Fibroblast of skin of abdomen (primary cell): ENCODE results near the gene TSC22D4. TPM values are rescaled to one million over a fixed set of nuclear protein-coding genes. Genes with fewer than 3 reads are reported as not detected.
A peak's percentile ranks its signal among the peaks of the same experiment; 100 is the strongest.
"Not testable (repeated sequence)": the region's sequence is repeated elsewhere in the genome, so short reads cannot be mapped to it uniquely, and the experiment has no call there.

Experiments
- DNase-seq: peaks from one replicate; pipeline ENCODE4 v3.0.0-alpha.2; 2013
- polyA plus RNA-seq, 2 experiments: library from polyadenylated mRNA; unstranded; fragments of 120-200 nt; gene quantifications; one replicate each; pipeline ENCODE4 v1.2.1, GENCODE V29; 2013; ENCODE audit not compliant: insufficient read length in 2 of 2

The TSC22D4 gene
- polyA plus RNA-seq (2013, experiment 1 of 2; ENCODE audit: insufficient read length): 38.8 TPM
- 42.2 TPM for polyA plus RNA-seq (2013, experiment 2 of 2; ENCODE audit: insufficient read length)

- DNase-seq: peak; percentile 94
These were observed at the start of gene TSC22D4 for GRCh38 chr7:100478958-100479660. TSC22D4 (minus strand) TSS chr7:100479214; CDS start chr7:100478038, 1,176 bp downstream.

DNA sequence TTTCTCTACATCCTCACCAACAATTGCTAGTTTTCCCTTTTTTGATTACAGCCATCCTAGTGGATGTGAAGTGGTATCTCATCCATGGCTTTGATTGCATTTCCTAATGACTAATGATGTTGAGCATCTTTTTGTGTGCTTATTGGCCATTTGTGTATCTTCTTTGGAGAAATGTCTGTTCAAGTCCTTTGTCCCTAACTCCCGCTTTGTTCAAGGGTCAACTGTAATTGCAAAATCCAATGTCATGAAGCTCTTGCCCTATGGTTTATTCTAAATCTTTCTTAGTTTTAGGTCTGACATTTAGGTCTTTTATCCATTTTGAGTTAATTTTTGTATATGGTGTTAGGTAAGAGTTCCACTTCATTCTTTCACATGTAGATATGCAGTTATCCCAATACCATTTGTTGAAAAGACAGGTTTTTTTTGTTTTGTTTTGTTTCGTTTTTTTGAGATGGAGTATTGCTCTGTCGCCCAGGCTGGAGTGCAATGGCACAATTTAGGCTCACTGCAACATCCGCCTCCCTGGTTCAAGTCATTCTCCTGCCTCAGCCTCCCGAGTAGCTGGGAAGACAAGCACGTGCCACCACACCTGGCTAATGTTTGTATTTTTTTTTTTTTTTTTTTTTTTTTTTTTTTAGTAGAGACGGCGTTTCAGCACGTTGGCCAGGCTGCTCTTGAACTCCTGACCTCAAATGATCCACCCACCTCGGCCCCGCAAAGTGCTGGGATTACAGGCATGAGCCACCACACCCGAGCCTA is 49.3 kb upstream of the TSC22D4 start:
- DNase-seq: not testable (repeated sequence)

GRCh38 chr7:100523192-100523591 is 44.2 kb upstream of the TSC22D4 start:
- DNase-seq: not testable (repeated sequence)

GRCh38 chr7:100521909-100522593 is 43.0 kb upstream of the TSC22D4 start:
- DNase-seq: not testable (repeated sequence)

DNA sequence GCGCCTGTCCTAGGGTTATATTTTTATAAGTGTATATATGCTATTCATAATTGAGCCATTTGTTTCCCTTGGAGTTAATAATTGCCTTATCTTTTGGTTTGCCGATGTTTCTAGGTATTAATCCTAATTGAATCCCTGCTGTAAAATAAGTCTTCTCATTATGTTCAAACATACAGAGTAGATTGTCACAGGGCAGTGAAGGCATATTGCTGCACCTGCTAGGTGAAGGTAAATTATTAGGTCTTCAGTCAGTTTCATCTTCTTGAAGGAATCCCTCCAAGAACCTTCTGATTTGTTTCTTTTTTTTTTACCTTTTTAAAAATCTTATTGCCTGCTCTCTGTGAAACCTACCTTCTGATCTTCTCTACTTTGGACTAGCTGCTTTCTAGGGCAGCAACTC is 42.1 kb upstream of the TSC22D4 start:
- DNase-seq: no peak

DNA sequence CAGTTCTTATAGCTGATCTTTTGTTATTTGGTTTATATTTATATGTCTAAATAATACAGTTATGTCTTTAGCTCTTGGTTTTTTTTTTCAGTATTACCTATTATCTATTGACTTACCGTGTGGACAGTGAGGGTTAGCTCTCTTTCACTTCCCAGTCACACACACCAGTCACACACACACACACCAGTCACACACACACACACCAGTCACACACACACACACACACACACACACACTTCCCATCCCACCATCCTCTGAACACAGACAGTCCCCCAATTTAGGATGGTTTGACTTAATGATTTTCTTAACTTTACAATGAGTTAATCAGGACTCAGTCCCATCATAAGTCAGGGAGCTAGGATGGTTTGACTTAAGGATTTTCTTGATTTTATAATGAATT is 41.1 kb upstream of the TSC22D4 start:
- no peak for DNase-seq

- DNase-seq: no peak
These were observed 40.6 kb upstream of the TSC22D4 start for GRCh38 chr7:100519580-100519979.

DNA sequence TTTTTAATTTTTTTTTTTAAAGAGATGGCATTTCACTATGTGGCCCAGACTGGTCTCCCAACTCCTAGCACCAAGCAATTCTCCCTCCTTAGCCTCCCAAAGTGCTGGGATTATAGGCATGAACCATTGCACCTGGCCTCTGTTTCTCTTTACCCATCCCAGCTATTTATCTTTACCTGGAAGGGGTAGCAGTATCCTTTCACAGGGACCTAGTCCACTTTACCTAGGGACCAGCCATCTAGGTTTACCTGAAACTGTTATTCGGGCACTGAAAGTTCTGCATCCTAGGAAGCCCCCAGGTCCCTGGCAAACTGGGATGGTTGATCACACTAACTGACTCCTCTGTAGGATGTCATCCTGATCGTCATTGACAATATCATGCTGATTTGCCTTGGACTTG is 38.3 kb upstream of the TSC22D4 start:
- no peak for DNase-seq

GRCh38 chr7:100516135-100516812 is 37.3 kb upstream of the TSC22D4 start:
- DNase-seq: peak; percentile 98

DNA sequence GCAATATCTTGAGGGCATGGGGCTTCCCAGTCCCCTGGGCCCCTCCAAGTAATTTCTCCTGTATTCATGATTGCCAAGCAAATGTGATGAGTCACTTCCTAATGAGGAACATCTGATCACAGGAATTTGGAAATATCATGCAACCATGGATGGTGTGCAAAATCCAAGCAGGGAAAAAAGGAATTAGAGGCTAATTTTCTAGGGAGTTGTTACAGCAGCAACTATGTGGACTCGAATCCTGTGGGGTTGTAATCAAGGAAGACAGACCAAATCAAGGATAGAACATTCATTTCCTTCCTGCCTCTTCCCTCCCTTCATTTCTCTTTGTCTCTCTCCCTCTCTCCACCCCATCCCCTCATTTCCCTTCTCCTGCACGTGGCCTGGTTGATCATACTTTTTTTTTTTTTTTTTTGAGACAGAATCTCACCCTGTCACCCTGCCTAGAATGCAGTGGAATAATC is 36.1 kb upstream of the TSC22D4 start:
- DNase-seq: peak; percentile 88

DNA sequence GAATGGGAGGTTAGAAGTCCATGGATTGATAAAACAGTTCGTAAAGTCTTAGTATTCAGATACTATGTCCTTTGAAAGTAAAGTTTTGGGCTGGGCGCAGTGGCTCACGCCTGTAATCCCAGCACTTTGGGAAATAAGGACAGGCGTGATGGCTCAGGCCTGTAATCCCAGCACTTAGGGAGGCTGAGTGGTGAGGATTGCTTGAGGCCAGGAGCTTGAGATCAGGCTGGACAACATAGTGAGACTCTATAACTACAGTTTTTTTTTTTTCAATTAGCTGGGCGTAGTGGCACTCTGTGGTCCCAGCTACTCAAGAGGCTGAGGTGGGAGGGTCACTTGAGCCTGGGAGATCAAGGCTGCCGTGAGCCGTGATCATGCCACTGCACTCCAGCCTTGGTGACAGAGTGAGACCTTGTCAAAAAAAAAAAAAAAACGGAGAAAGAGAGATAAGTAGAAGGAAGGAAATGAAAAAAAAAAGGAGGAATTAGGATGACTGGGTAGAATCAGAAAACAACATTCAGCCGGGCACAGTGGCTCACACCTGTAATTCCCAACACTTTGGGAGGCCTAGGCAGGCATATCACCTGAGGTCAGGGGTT is 34.3 kb upstream of the TSC22D4 start:
- DNase-seq: no peak

DNA sequence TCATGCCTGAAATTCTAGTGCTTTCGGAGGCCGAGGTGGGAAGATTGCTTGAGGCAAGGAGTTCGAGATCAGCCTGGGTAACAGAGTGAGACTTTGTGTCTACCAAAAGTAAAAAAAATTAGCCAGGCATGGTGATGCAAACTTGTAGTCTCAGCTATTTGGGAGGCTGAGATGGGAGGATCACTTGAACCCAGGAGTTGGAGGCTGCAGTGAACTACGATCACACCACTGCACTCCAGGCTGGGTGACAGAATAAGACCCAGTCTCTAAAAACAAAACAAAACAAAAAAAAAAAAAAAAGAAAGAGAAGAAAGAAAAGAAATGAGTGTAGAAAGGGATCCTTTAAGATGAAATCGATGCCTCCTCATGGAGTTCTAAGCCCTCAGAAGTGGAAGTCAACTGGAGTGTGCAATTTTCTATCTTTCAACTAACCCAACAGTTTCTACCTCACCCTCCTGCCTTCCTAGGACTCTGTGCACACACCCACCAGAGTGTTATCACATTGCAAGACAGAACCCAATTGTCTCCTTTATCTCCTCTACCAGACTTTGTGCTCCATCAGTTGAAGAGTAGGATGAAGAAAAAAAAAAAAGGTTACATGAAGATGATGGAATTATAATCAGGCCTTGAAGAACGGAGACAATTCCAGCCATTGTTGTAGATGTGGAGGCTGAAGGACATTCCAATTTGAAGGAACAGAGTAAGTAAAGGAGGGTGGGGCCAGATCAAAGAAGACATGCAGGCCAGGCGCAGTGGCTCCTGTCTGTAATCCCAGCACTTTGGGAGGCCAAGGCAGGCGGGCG is 31.6 kb upstream of the TSC22D4 start:
- no peak for DNase-seq

GRCh38 chr7:100509231-100509630 is 30.2 kb upstream of the TSC22D4 start:
- DNase-seq: peak; percentile 92

GRCh38 chr7:100506356-100506923 is 27.4 kb upstream of the TSC22D4 start:
- no peak for DNase-seq

- no peak for DNase-seq
These were observed 26.0 kb upstream of the TSC22D4 start for GRCh38 chr7:100504887-100505611.

GRCh38 chr7:100504031-100504430 is 25.0 kb upstream of the TSC22D4 start:
- DNase-seq: not testable (repeated sequence)

- DNase-seq: not testable (repeated sequence)
These were observed 21.7 kb upstream of the TSC22D4 start for GRCh38 chr7:100500743-100501142.

DNA sequence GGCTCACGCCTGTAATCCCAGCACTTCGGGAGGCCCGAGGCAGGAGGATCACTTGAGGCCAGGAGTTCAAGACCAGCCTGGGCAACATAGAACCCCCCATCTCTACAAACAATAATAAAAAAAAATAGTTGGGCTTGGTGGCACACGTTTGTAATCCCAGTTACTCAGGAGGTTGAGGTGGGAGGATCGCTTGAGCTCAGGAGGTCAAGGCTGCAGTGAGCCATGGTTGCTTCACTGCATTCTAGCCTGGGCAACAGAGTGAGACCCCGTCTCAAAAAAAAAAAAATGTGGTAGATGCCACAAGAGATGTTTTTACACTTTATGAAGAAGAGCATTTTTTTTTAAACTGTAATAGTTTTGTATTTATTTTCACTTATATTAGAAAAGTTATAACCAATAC is 17.5 kb upstream of the TSC22D4 start:
- DNase-seq: no peak

- no peak for DNase-seq
These were observed 14.7 kb upstream of the TSC22D4 start for GRCh38 chr7:100493476-100494264.
